VCaP (cell line): ENCODE data around the gene TMEM11.

ENCODE experiments used
- H3K27ac ChIP-seq: fragments of 450-650 bp; 2 replicates; pipeline ENCODE4 v1.5.1; 2017
- TF ChIP-seq, protein P1 (sequence below): fragments of 450-650 bp; conservative IDR thresholded peaks from 2 replicates; pipeline ENCODE4 v1.5.1; 2017; ENCODE audit warnings: mild to moderate bottlenecking, moderate library complexity

The TMEM11 gene

GRCh38 chr17:21169496-21169895, 44.5 kb downstream of the TMEM11 start:
- TF ChIP-seq, protein P1, sequence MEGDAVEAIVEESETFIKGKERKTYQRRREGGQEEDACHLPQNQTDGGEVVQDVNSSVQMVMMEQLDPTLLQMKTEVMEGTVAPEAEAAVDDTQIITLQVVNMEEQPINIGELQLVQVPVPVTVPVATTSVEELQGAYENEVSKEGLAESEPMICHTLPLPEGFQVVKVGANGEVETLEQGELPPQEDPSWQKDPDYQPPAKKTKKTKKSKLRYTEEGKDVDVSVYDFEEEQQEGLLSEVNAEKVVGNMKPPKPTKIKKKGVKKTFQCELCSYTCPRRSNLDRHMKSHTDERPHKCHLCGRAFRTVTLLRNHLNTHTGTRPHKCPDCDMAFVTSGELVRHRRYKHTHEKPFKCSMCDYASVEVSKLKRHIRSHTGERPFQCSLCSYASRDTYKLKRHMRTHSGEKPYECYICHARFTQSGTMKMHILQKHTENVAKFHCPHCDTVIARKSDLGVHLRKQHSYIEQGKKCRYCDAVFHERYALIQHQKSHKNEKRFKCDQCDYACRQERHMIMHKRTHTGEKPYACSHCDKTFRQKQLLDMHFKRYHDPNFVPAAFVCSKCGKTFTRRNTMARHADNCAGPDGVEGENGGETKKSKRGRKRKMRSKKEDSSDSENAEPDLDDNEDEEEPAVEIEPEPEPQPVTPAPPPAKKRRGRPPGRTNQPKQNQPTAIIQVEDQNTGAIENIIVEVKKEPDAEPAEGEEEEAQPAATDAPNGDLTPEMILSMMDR, result no peak
- no peak overlapping the region for H3K27ac ChIP-seq

DNA sequence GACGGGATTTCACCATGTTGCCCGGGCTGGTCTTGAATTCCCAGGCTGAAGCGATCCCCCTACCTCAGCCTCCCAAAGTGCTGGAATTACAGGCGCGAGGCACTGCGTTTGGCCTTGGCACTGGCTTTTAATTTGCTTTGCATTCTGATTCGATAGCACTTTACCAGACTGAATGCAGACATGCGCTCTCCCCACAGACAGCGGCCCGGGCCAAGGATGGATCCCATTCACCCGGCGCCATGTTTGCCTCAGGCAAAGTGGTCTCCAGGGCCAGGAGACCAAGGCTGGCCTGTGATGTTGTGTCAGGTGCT, 45.5 kb downstream of the TMEM11 start:
- TF ChIP-seq, protein P1, result no peak
- no peak overlapping the region for H3K27ac ChIP-seq

- TF ChIP-seq, protein P1, result no peak
Measured at GRCh38 chr17:21167303-21167702, 46.7 kb downstream of the TMEM11 start.

DNA sequence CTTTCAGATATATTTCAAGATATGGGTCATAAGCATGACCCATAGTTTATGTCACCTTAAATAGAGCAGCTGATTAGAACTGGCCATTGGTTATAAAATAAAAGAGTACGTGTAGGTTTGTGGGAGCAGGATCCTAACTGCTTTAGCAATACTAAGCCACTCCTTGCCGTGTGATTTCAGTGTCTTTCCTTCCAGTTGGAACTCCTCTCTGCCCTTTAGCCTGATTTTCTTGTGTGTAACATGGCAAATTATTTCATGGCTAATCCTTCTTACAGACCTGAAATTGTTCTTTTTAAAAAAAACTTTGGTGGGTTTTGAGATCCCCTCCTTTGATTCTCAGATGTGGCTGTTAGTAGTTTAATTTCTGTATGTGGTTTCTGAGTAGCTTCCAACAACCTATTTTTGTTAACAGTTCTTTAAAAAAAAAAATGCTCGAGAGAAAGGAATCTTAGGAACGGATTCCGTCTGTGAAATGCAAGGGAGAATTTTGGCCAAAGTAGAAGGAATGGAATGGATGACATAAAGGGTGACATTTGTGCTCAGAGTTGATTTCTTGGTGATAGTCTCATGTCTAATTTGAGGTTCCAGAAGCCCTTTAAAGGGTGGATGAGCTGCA, 47.3 kb downstream of the TMEM11 start:
- H3K27ac ChIP-seq, result no peak overlapping the region
- TF ChIP-seq, protein P1, result no peak

More at GRCh38 chr17:21167303-21167702, 46.7 kb downstream of the TMEM11 start:
- no peak overlapping the region for H3K27ac ChIP-seq

GRCh38 chr17:21165922-21166594, 47.9 kb downstream of the TMEM11 start:
- no peak overlapping the region for H3K27ac ChIP-seq
- TF ChIP-seq, protein P1, result no peak

GRCh38 chr17:21164620-21165019, 49.3 kb downstream of the TMEM11 start:
- H3K27ac ChIP-seq, result no peak overlapping the region
- TF ChIP-seq, protein P1, result no peak

GRCh38 chr17:21164216-21164615, 49.7 kb downstream of the TMEM11 start:
- no peak overlapping the region for H3K27ac ChIP-seq
- TF ChIP-seq, protein P1, result no peak
